Measurements from ENCODE around the gene BCAR3. TPM values are rescaled to one million over a fixed set of nuclear protein-coding genes. Genes with fewer than 3 reads are reported as not detected.
"Not testable (repeated sequence)": the region's sequence is repeated elsewhere in the genome, so short reads cannot be mapped to it uniquely, and the experiment has no call there.

The BCAR3 gene
- total RNA-seq, 2 donors from 2014 or later = 32.7 to 48.7 TPM

DNA sequence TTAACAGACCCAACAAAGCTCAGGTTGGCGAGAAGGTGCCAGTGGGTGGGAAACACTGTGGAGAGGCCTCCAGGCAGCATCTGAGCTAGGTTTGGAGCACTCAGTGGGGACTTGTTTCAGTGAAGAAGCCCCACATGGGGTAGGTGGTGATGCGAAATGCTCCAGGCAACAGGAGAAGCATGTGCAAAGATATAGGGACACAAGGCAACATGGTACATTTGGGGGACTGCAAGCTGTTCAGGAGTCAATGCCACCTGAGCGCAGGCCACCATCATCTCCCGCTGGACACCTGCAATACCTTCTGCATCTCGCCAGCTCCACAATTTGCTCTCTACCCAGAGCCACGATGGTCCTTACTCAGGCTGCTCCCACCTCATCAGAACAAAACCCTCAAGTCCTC lies 28.0 kb downstream of the BCAR3 start:
- H3K4me3 Mint-ChIP-seq = no peak overlapping the region
- no peaks in the 10 kb centered on the region for H3K27me3 ChIP-seq (ENCODE audit: control insufficient read depth, insufficient read depth, low read length, poor library complexity, severe bottlenecking)
- 93 to 98% methylated on average over 5 to 6 of the region's 6 CpGs for WGBS, 2 experiments (ENCODE audit: insufficient coverage in 1 of 2, insufficient read length in 1 of 2)
- H3K27ac Mint-ChIP-seq = peak overlapping the region; percentile 60
- no peak overlapping the region for H3K4me3 ChIP-seq (ENCODE audit: low read length)
- H3K27me3 Mint-ChIP-seq (ENCODE audit: insufficient read depth) = no peaks in the 10 kb centered on the region
- TF ChIP-seq, protein P1, sequence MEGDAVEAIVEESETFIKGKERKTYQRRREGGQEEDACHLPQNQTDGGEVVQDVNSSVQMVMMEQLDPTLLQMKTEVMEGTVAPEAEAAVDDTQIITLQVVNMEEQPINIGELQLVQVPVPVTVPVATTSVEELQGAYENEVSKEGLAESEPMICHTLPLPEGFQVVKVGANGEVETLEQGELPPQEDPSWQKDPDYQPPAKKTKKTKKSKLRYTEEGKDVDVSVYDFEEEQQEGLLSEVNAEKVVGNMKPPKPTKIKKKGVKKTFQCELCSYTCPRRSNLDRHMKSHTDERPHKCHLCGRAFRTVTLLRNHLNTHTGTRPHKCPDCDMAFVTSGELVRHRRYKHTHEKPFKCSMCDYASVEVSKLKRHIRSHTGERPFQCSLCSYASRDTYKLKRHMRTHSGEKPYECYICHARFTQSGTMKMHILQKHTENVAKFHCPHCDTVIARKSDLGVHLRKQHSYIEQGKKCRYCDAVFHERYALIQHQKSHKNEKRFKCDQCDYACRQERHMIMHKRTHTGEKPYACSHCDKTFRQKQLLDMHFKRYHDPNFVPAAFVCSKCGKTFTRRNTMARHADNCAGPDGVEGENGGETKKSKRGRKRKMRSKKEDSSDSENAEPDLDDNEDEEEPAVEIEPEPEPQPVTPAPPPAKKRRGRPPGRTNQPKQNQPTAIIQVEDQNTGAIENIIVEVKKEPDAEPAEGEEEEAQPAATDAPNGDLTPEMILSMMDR (conservative IDR thresholded peaks at IDR 0.05) = no peak
- peaks cover 97% of the 10 kb centered on the region for H3K36me3 ChIP-seq (ENCODE audit: control insufficient read depth, insufficient read depth, low read length)
- no peak overlapping the region for H3K27ac ChIP-seq (ENCODE audit: low read depth, low read length)
- peaks cover 11% of the 10 kb centered on the region for H3K4me1 Mint-ChIP-seq
- H3K36me3 Mint-ChIP-seq (ENCODE audit: low read depth) = peaks cover 65% of the 10 kb centered on the region
- no peaks in the 10 kb centered on the region for H3K9me3 Mint-ChIP-seq
- DNase-seq = no peak
- H3K9me3 ChIP-seq (ENCODE audit: control insufficient read depth, low read length) = no peaks in the 10 kb centered on the region
- no peaks in the 10 kb centered on the region for H3K4me1 ChIP-seq (ENCODE audit: control insufficient read depth, insufficient read depth, low read length)
- H3K9ac ChIP-seq (ENCODE audit: extremely low read depth, low read length, poor library complexity, severe bottlenecking) = no peak overlapping the region

GRCh38 chr1:93652323-93652949 lies 29.2 kb downstream of the BCAR3 start:
- Mint-ChIP-seq H3K4me1 (peaks cover 11% of the 10 kb centered on the region), H3K4me3 (no peak overlapping the region), H3K27ac (no peak overlapping the region), H3K36me3 (ENCODE audit: low read depth) (peaks cover 59% of the 10 kb centered on the region), H3K27me3 (ENCODE audit: insufficient read depth) (no peaks in the 10 kb centered on the region), H3K9me3 (no peaks in the 10 kb centered on the region)
- TF ChIP-seq, protein P1 (conservative IDR thresholded peaks at IDR 0.05) = no peak
- Histone ChIP-seq H3K4me3 (ENCODE audit: low read length) (no peak overlapping the region), H3K9me3 (ENCODE audit: control insufficient read depth, low read length) (no peaks in the 10 kb centered on the region), H3K27ac (ENCODE audit: low read depth, low read length) (no peak overlapping the region), H3K9ac (ENCODE audit: extremely low read depth, low read length, poor library complexity, severe bottlenecking) (no peak overlapping the region), H3K27me3 (ENCODE audit: control insufficient read depth, insufficient read depth, low read length, poor library complexity, severe bottlenecking) (no peaks in the 10 kb centered on the region), H3K36me3 (ENCODE audit: control insufficient read depth, insufficient read depth, low read length) (peaks cover 94% of the 10 kb centered on the region), H3K4me1 (ENCODE audit: control insufficient read depth, insufficient read depth, low read length) (no peaks in the 10 kb centered on the region)
- WGBS, 2 experiments (ENCODE audit: insufficient coverage in 1 of 2, insufficient read length in 1 of 2) = 95 to 100% methylated on average over 1 to 6 of the region's 7 CpGs
- DNase-seq = no peak

DNA sequence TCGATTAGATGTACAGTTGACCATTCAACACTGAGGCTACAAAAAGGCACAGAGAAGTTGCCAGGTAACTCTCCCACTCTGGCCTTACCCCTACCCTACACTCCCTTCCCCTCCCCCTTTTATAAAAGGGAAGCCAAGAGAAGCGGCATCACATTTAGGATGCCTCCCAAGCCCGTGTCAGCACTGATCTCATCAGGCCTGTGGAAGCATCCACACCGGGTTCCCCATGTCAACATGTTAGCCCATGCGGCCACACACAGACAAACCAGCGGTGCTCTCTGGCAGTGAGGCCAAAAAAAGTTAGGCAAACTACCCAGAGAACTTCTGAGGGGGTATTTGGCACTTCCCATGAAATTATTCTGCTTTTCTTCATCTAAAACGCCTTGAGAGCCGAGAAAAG lies 29.9 kb downstream of the BCAR3 start:
- WGBS, 2 experiments (ENCODE audit: insufficient coverage in 1 of 2, insufficient read length in 1 of 2) = 93 to 100% methylated on average over 7 to 8 of the region's 8 CpGs
- Mint-ChIP-seq H3K27me3 (ENCODE audit: insufficient read depth) (no peaks in the 10 kb centered on the region), H3K4me3 (no peak overlapping the region), H3K36me3 (ENCODE audit: low read depth) (peaks cover 55% of the 10 kb centered on the region), H3K9me3 (no peaks in the 10 kb centered on the region), H3K27ac (no peak overlapping the region), H3K4me1 (peaks cover 11% of the 10 kb centered on the region)
- H3K9me3 ChIP-seq (ENCODE audit: control insufficient read depth, low read length) = no peaks in the 10 kb centered on the region
- H3K9ac ChIP-seq (ENCODE audit: extremely low read depth, low read length, poor library complexity, severe bottlenecking) = no peak overlapping the region
- no peak for DNase-seq
- H3K4me3 ChIP-seq (ENCODE audit: low read length) = no peak overlapping the region
- peaks cover 94% of the 10 kb centered on the region for H3K36me3 ChIP-seq (ENCODE audit: control insufficient read depth, insufficient read depth, low read length)
- no peaks in the 10 kb centered on the region for H3K27me3 ChIP-seq (ENCODE audit: control insufficient read depth, insufficient read depth, low read length, poor library complexity, severe bottlenecking)
- H3K27ac ChIP-seq (ENCODE audit: low read depth, low read length) = no peak overlapping the region
- TF ChIP-seq, protein P1 (conservative IDR thresholded peaks at IDR 0.05) = no peak
- H3K4me1 ChIP-seq (ENCODE audit: control insufficient read depth, insufficient read depth, low read length) = no peaks in the 10 kb centered on the region

DNA sequence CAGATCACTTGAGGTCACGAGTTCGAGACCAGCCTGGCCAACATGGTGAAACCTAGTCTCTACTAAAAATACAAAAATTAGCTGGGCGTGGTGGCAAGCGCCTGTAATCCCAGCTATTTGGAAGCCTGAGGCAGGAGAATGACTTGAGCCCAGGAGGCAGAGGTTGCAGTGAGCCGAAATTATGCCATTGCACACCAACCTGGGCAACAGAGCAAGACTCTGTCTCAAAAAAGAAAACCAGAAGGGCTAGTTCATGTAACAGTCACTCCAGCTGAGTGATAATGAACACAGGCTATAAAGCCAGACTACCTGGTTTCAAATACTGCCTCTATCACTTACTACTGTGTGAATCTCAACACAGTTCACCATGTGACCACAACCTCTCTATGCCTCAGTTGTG lies 31.5 kb downstream of the BCAR3 start:
- not testable (repeated sequence) for H3K9ac ChIP-seq (ENCODE audit: extremely low read depth, low read length, poor library complexity, severe bottlenecking); H3K4me1 Mint-ChIP-seq; H3K27ac ChIP-seq (ENCODE audit: low read depth, low read length); H3K4me1 ChIP-seq (ENCODE audit: control insufficient read depth, insufficient read depth, low read length); H3K4me3 Mint-ChIP-seq; H3K4me3 ChIP-seq (ENCODE audit: low read length); DNase-seq; H3K9me3 ChIP-seq (ENCODE audit: control insufficient read depth, low read length); H3K27me3 Mint-ChIP-seq (ENCODE audit: insufficient read depth); H3K27me3 ChIP-seq (ENCODE audit: control insufficient read depth, insufficient read depth, low read length, poor library complexity, severe bottlenecking); H3K27ac Mint-ChIP-seq; H3K9me3 Mint-ChIP-seq
- H3K36me3 Mint-ChIP-seq (ENCODE audit: low read depth) = peaks cover 42% of the 10 kb centered on the region
- WGBS, 2 experiments (ENCODE audit: insufficient coverage in 1 of 2, insufficient read length in 1 of 2) = 94 to 96% methylated on average over 5 of the region's 5 CpGs
- H3K36me3 ChIP-seq (ENCODE audit: control insufficient read depth, insufficient read depth, low read length) = peaks cover 93% of the 10 kb centered on the region
